GM18526 (cell line): ENCODE results near the gene NFIX.

ENCODE experiments used
- POLR2A ChIP-seq: IDR thresholded peaks from 3 replicates; pipeline ENCODE4 v1.6.1; 2011; ENCODE audit not compliant: insufficient read length; ENCODE audit errors: extremely low read depth

The NFIX gene

DNA sequence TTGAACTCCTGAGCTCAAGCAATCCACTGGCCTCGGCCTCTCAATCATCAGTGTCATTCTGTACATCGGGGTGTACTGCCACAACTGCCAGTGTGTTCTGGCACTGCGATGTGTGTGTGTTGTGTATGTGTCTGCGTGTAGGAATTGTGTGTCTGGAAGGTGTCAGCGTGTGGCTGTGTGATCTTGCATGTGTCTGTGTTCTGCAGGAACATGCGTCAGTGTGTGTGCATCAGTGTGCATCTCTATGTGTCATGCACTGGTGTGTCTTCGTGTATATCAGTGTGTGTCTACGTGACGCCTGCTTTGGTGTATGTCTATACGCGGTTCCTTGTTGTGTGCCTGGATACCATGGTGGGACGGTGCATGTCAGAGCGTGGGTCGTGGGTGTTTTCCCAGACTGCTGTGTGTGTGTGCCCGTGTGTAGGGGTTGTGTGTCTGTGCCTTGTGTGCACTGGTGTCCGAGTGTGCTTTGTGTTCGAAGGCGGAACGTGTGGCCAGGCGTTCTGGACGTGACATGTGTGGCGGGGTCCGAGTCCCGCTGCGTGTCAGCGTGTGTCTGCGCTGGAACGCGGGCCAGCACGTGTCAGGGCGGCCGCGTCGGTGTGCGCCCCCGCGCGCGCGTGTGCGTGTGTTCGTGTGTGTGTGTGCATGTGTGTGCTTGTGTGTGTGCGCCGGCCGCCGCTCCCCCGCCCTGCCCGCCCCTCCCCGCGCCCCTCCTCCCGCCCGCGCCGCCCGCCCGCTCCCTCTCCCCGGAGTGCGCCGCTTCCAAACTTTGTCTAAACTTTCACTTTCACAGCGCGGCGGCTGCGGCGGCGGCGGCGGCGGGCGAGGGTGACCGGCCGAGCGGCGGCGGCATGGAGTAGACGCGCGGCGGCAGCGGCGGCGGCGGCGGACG, at the start of gene NFIX:
Gene NFIX (plus strand): TSS at position 775 of the 895 bp plus-strand sequence. CDS start 363 bp downstream, outside the sequence.
- TF ChIP-seq POLR2A: no peak

DNA sequence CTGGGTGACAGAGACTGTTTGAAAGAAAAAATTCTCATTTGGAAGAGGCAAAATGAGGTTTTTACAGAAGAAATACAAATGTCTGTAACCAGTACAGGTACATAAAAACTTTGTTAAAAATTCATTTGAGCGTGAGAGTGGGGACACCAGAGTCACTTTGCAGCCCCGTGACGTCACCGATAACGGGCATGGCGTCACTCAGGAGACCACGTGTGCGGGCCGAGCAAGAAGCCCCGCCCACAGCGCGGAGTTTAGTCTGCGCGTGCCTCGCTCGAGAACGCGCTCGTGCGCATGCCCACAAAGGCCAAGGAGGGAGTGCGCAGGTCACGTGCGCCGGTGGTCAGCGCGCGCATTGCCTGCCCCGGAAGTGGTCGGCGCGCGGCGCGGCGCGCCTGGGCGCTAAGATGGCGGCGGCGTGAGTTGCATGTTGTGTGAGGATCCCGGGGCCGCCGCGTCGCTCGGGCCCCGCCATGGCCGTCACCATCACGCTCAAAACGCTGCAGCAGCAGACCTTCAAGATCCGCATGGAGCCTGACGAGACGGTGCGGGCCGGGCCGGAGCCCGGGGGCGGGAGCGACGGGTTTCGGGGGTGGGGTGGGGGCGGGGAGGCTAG, 49.7 kb upstream of the NFIX start, which contains the start of gene RAD23A:
Gene RAD23A (plus strand): TSS at position 384 of the 613 bp plus-strand sequence. CDS start 87 bp downstream, at position 471.
- TF ChIP-seq POLR2A: peak; percentile 94

DNA sequence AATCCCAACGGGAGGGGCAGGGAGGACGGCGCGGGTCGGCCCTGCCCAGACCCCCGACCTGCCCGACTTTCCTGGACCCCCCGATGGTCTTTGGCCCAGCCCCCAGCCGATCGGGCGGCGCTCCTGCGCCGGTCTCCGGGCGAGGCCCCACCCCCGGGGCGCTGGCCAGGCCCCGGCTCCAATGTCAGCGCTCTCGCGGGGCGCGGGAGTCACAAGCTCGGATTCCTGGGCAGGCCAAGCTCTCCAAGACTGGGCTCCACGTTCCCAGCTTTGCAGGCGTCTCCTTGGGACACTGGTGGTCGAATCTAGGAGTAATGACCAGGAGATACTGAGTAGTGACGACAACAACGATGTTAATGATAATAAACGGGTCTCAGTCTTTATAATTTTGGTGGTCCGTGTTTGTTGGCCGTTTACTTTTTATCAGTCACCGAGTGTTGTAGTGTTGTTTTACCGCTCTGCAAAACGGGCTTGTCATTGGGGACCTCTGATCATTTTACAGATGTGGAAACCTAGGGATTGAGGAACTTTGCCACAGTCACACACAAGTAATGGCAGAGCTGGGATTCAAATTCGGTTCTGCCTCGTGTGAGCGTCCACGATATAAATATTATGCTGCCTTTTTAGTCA, 49.1 kb upstream of the NFIX start:
- no peak for TF ChIP-seq POLR2A

DNA sequence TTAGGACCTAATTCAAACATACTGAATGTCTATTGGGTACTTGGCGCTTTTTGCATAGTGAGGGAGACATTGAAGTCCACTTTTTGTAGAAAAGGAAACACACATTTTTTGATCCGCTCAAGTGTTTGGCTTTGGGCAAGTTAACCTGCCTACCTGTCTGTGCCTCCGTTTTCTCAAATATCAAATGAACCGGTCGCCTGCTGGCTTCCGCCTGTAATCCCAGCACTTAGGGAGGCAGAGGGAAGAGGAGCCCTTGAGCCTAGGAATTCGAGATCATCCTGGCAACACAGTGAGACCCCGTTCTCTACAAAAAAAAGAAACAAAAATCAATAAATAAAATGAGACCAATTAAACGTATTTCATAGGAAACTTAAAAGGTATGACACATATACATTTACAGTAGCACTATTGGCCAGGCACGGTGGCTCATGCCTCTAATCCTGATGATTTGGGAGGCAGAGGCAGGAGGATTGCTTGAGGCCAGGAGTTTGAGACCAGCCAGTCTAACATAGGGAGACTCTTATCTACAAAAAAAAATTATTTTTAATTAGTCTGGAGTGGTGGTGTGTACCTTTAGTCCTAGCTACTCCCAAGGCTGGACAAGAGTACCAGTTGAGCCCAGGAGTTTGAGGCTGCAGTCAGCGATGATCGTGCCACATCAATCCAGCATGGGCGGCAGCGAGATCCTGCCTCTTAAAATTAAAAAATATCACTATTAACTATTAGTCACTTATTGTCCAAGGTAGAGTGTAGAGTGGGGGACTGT, 48.4 kb upstream of the NFIX start:
- no peak for TF ChIP-seq POLR2A

DNA sequence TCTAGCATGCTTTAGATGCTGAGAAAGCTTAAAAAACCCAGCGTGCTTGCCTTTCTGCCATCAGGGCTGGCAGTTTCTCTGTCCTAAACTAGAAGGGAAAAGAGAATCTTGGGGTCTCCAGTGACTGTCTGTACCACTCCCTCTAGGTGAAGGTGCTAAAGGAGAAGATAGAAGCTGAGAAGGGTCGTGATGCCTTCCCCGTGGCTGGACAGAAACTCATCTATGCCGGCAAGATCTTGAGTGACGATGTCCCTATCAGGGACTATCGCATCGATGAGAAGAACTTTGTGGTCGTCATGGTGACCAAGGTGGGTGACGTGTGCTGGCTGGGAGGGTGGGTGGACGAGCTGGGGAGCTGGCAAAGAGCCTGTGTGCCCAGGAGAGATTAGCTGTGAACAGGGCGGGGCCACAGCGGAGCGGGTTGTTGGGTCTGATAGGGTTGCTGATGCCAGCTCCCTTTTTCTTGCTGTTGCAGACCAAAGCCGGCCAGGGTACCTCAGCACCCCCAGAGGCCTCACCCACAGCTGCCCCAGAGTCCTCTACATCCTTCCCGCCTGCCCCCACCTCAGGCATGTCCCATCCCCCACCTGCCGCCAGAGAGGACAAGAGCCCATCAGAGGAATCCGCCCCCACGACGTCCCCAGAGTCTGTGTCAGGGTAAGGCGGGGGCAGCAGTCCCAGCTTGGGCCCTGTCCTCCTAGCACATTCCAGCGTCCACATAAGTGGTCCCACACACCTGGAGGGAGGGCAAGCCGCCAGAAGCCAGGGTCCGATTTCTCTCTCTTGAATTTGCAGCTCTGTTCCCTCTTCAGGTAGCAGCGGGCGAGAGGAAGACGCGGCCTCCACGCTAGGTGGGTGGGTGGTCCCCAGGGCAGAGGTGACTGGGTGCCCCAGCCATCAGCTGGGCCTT, 47.3 kb upstream of the NFIX start:
- no peak for TF ChIP-seq POLR2A

DNA sequence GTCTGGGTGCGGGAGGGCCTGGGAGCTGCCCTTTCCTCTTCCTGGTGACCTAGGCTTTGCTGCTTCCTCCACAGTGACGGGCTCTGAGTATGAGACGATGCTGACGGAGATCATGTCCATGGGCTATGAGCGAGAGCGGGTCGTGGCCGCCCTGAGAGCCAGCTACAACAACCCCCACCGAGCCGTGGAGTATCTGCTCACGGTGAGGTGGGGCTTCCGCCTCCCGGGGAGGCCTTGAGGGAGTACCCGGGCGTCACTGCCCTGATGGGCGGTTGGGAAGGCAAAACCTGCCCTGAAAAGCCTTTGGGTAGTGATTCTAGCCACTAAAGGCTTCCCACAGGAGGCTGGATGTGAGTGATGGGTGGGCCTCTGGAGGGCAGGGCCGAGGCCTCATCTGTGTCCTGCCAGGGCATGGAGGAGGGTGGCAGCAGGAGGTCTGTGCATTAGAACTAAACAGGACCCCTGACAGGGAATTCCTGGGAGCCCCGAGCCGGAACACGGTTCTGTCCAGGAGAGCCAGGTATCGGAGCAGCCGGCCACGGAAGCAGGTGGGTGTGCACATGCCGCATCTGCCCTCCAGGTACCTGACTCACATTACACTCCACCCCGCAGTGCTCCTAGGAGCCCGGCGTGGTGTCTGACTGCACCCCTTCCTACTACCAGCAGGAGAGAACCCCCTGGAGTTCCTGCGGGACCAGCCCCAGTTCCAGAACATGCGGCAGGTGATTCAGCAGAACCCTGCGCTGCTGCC, 46.5 kb upstream of the NFIX start:
- no peak for TF ChIP-seq POLR2A

DNA sequence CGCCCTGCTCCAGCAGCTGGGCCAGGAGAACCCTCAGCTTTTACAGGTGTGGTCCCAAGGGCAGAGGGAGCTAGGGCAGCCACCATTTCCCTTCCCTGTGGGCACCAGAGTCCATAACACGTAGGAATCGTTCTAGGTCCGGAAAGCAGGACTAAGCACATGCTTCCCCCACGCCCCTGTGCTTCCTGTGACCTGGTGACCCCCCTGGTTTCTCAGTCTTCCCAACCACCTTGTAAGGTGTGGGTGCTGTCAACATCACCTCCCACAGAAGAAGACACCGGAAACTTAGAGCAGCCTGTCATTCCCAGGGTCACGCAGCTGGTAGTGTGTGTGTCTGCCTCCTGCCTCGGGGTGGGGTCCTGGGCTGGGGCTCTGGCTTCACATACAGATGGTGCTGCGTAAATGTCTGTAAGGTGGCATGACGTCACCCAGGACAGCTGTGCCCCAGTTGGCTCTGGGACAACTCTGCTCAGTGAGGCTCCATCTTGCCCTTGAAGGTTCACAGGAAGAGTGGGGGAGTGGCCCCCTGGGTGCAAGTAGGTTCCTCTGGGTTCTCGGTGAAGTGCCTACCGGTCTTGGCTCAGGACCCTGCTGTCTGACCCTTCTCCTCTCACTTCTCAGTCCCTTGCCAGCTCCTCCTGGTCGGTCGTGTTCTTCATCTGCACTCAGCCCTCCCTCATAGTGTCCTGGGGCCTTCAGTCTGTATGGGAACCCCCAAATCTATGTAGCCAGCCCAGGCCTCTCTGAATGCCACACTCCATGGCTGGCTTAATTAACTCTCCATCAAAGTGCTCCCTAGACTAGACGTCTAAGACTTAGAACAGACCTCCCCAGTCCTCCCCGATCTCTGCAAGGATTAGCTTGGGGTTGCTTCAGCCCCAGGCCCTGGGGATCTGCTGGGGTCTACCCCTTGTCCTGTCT, 45.7 kb upstream of the NFIX start:
- no peak for TF ChIP-seq POLR2A

DNA sequence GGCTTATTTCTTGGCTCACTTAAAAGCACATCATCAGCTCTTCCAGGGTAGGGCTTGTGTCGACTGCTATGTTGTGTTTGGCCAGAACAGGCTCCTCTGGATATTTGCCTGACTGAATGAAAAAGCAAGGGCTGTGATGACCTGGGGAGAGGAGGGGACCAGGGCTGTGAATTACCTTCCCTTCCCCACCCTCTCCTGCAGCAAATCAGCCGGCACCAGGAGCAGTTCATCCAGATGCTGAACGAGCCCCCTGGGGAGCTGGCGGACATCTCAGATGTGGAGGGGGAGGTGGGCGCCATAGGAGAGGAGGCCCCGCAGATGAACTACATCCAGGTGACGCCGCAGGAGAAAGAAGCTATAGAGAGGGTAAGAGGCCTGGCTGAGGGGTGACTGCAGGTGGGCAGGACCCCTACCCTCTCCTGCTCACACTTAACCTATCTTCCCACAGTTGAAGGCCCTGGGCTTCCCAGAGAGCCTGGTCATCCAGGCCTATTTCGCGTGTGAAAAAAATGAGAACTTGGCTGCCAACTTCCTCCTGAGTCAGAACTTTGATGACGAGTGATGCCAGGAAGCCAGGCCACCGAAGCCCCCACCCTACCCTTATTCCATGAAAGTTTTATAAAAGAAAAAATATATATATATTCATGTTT, 42.7 kb upstream of the NFIX start:
- no peak for TF ChIP-seq POLR2A

DNA sequence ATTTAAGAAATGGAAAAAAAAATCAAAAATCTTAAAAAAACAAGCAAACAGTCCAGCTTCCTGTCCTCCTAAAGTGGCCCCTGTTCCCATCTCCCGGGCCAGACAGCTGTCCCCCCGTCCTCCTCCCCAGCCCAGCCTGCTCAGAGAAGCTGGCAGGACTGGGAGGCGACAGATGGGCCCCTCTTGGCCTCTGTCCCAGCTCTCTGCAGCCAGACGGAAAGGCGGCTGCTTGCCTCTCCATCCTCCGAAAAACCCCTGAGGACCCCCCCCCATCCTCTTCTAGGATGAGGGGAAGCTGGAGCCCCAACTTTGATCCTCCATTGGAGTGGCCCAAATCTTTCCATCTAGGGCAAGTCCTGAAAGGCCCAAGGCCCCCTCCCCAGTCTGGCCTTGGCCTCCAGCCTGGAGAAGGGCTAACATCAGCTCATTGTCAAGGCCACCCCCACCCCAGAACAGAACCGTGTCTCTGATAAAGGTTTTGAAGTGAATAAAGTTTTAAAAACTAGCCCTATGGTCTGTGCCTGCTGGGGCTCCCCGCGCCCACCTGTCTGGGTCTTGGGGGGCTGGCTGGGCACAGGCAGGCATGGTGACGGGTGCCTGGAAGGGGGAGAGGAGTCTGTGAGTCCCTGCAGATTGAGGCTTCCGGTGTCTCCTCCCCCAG, 42.0 kb upstream of the NFIX start:
- no peak for TF ChIP-seq POLR2A

DNA sequence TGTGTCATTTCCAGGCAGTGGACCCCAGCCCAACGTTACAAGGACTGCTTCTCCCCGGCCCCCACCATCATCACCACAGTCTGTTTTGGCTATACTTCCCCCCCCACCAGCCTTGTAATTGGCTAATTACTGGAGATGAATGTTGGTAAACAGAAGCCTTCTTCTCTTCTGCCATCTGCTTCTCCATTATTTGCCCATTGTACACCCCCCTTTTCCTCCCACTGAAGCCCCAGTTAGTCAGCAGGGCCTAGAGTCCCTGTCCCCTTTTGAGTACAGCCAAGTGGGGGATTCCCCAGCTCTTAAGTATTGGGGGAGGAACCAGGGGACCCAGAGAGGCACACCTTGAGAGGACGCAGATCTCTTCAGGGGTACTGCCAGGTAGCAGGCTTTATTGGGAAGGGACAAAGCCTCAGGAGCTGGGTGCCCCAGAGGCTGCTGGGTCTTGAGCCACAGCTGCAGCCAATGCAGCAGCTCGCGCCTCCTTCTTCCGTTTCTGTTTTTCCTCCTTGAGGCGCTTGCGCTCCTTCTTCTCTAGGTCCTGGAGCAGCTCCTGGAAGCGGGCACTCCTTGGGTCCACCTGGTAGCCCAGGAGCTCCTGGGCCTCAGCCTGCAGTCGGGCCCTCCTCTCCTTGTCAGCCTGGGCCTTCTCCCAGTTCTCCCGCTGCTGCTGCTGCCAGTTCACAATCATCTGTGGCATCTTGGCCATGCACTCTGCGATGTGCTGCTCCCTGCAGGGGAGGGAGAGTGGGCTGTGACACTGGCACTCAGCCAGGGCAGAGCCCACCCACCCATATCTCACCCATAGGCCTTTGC, 41.3 kb upstream of the NFIX start:
- no peak for TF ChIP-seq POLR2A

DNA sequence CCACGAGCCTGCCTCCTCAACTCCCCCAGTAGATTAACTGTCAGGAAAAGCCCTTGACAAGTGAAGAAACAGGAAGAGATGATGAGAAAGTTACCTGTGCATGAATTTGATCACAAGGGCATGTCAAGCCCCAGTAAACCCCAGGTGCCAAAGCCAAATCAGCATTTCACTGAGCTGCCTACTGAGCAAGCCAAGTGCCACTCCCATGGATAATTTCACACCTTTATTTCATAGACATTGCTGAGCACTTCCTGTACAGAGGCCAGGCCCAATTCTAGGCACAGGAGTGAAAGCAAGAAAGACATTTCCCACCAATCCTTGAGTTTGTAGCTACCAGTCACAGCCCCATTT, 40.7 kb upstream of the NFIX start:
- no peak for TF ChIP-seq POLR2A
